ENCODE results near the gene SAE1. TPM values are rescaled to one million over a fixed set of nuclear protein-coding genes. Genes with fewer than 3 reads are reported as not detected.
A peak's percentile ranks its signal among the peaks of the same experiment; 100 is the strongest.

SAE1 gene
- total RNA-seq, 3 donors from 2014 or later: 44.6 to 61.4 (median 55.7) TPM

DNA sequence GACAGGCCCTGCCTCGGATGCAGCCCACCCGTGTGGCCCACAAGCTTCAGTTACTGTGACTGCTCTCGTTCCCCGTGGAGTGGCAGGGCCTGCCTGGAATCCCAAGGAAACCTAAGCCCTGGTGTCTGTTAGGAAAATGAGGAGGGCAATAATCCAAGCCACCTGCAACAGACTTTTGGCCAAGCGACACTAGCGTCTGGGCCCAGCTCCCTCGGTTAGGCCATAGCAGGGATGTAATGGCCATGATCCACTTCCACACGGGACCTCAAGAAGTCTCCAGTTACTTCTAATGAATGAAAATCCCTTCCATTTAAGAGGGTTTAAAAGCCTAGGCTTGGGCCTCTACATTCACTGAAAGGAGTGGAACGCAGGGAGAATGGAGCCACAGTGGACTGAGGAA lies 26.0 kb upstream of the SAE1 start:
- Histone ChIP-seq H3K27ac (peak overlapping the region; percentile 87 to 100), H3K4me1 (peaks cover 2 to 22% of the 10 kb centered on the region in 2 donors), H3K9me3 (no peaks in the 10 kb centered on the region), H3K36me3 (no peaks in the 10 kb centered on the region), H3K4me3 (no peak overlapping the region), H3K27me3 (no peaks in the 10 kb centered on the region)
- no peak for TF ChIP-seq POLR2AphosphoS5 (IDR thresholded peaks at IDR 0.05)
- TF ChIP-seq, protein P1, sequence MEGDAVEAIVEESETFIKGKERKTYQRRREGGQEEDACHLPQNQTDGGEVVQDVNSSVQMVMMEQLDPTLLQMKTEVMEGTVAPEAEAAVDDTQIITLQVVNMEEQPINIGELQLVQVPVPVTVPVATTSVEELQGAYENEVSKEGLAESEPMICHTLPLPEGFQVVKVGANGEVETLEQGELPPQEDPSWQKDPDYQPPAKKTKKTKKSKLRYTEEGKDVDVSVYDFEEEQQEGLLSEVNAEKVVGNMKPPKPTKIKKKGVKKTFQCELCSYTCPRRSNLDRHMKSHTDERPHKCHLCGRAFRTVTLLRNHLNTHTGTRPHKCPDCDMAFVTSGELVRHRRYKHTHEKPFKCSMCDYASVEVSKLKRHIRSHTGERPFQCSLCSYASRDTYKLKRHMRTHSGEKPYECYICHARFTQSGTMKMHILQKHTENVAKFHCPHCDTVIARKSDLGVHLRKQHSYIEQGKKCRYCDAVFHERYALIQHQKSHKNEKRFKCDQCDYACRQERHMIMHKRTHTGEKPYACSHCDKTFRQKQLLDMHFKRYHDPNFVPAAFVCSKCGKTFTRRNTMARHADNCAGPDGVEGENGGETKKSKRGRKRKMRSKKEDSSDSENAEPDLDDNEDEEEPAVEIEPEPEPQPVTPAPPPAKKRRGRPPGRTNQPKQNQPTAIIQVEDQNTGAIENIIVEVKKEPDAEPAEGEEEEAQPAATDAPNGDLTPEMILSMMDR (IDR thresholded peaks at IDR 0.05): no peak
- DNase-seq (ENCODE audit: low spot score in 2 of 2): no peak
- intact Hi-C loops (cut with DNase I; ENCODE audit: low total_unique reads): no loop called here

DNA sequence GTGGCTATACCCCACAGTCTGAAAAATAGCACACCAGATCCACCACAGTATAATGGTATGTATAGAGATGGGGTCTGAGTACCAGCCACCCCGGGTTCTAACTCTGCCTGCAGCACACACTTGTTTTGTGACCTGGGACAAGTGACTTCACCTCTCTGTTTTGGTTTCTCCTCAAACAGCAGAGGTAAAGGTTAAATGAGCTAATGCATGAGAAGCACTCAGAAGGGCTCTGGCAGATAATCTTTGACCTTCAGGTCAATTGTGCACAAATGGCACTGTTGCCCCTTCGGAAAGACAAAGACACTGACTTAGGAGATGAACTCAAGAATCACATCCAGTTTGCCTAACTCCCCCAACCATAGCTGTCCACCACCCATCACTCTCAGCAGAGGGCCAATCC lies 24.8 kb upstream of the SAE1 start:
- no peaks in the 10 kb centered on the region for H3K27me3 ChIP-seq
- H3K9me3 ChIP-seq: no peaks in the 10 kb centered on the region
- peak overlapping the region; percentile 87 to 100 for H3K27ac ChIP-seq
- DNase-seq (ENCODE audit: low spot score in 2 of 2): no peak
- no peaks in the 10 kb centered on the region for H3K36me3 ChIP-seq
- peaks cover 2 to 22% of the 10 kb centered on the region in 2 donors for H3K4me1 ChIP-seq
- intact Hi-C loops (cut with DNase I; ENCODE audit: low total_unique reads): no loop called here
- H3K4me3 ChIP-seq: no peak overlapping the region
- TF ChIP-seq, protein P1 (IDR thresholded peaks at IDR 0.05): no peak
- TF ChIP-seq POLR2A (IDR thresholded peaks at IDR 0.05) (no peak), POLR2AphosphoS5 (IDR thresholded peaks at IDR 0.05) (no peak)

DNA sequence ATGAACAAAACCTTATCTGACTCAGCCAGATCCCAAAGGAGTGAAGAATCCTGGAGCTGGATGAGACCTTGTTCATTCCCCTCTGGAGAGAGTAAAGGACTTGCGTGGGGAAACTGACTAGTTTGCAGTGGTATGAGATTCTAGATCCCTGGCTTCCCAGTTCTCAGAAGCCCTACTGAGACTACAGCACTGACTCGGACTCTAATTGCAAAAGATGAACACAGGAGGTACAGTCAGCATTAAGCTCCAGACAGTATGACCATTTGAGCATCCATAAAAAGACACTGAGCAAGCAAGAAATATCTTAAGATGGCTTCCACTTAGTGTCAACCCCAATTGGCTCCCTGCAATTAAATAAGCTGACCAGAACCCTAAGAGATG lies 23.8 kb upstream of the SAE1 start:
- H3K4me3 ChIP-seq: no peak overlapping the region
- peaks cover 2 to 22% of the 10 kb centered on the region in 2 donors for H3K4me1 ChIP-seq
- no peaks in the 10 kb centered on the region for H3K27me3 ChIP-seq
- H3K27ac ChIP-seq: peak overlapping the region; percentile 87 to 100
- no peaks in the 10 kb centered on the region for H3K36me3 ChIP-seq
- intact Hi-C loops (cut with DNase I; ENCODE audit: low total_unique reads): no loop called here
- DNase-seq (ENCODE audit: low spot score in 2 of 2): no peak
- no peaks in the 10 kb centered on the region for H3K9me3 ChIP-seq
- TF ChIP-seq POLR2AphosphoS5 (IDR thresholded peaks at IDR 0.05): no peak
- TF ChIP-seq POLR2A (IDR thresholded peaks at IDR 0.05): no peak
- TF ChIP-seq, protein P1 (IDR thresholded peaks at IDR 0.05): no peak

DNA sequence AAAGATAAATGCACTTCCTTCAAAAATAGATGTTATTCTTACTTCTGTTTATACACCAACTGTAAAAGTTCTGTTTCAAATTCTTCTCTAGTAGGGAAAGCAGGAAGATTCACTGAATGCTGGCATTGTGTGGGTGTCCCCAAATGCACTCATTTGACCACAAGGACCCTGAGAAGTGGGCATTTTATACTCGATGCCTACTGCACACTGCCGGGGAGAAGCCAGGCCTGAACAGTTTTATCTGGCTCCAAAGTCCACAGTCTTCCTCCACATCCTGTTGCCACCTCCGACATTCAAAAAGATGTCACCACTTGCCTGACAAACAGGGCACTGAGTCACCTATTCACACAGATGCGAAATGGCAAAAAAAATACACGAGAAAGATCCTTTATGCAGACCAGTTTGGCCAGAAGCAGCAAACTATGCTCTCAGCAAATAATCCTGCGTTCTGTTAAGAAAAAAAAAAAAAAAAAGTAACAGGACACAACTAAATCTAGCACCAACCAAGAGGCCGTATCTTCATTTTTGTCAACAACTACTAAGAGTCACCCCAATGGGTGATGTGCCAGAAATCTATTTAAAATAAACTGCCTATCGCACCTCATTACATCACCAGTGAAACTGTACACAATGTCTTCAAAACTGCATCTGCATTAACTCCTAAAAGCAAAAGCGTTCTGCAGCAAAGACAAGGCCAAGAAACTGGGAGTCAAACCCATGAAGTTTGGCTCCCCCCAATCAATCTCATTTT lies 23.3 kb upstream of the SAE1 start:
- TF ChIP-seq POLR2AphosphoS5 (IDR thresholded peaks at IDR 0.05): peak in 1 of 3 donors; percentile 49
- TF ChIP-seq, protein P1 (IDR thresholded peaks at IDR 0.05): no peak
- no peak for TF ChIP-seq POLR2A (IDR thresholded peaks at IDR 0.05)
- no peaks in the 10 kb centered on the region for H3K36me3 ChIP-seq
- no peak for DNase-seq (ENCODE audit: low spot score in 2 of 2)
- peak overlapping the region; percentile 87 to 100 for H3K27ac ChIP-seq
- intact Hi-C loops (cut with DNase I; ENCODE audit: low total_unique reads): no loop called here
- H3K9me3 ChIP-seq: no peaks in the 10 kb centered on the region
- H3K27me3 ChIP-seq: no peaks in the 10 kb centered on the region
- peaks cover 2 to 22% of the 10 kb centered on the region in 2 donors for H3K4me1 ChIP-seq
- H3K4me3 ChIP-seq: no peak overlapping the region

DNA sequence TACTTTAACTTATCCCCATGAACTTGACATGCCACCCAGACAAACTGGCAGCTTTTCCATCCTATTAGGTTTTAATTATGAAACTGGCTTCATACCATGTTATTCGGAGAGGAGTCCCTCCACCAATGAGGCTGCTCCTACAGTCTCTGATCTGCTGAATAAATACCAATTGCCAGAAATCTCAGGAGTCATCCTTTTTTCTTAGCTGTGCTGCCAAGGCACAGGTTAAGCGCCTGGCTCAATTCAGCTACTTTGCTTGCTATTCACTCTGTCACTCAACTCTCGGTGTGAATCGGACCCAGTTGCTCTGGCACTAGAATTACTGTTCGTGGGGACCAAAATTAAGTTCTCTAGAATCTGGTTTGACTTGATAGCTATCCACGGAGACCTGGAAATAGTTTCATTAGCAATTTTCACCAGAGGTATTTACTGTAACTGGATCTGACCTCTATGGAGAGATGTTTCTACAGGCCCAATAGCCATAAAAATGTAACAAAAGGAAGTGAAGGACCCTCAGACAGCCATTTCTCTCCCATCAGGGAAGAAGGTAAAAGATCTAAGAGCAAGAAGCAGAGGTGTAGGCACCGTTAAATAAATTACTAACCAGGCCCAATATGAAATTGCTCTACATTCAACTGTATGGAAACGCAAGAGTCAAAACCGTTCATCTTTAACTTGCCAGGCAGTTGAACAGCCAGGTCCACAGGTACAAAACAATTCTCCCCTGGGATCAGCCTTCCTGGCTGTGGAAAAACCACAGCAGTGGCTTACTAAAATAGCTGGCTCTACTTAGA lies 22.5 kb upstream of the SAE1 start:
- intact Hi-C loops (cut with DNase I; ENCODE audit: low total_unique reads): no loop called here
- H3K4me1 ChIP-seq: peaks cover 2 to 22% of the 10 kb centered on the region in 2 donors
- TF ChIP-seq, protein P1 (IDR thresholded peaks at IDR 0.05): no peak
- TF ChIP-seq POLR2A (IDR thresholded peaks at IDR 0.05) (no peak), POLR2AphosphoS5 (IDR thresholded peaks at IDR 0.05) (no peak)
- H3K9me3 ChIP-seq: no peaks in the 10 kb centered on the region
- H3K27me3 ChIP-seq: no peaks in the 10 kb centered on the region
- DNase-seq (ENCODE audit: low spot score in 2 of 2): no peak
- H3K27ac ChIP-seq: peak overlapping the region; percentile 87 to 100
- no peaks in the 10 kb centered on the region for H3K36me3 ChIP-seq
- no peak overlapping the region for H3K4me3 ChIP-seq

All from breast epithelium (tissue), 4 donors.